HepG2 (cell line): Measurements from ENCODE around the gene IDS. TPM values are rescaled to one million over a fixed set of nuclear protein-coding genes. Genes with fewer than 3 reads are reported as not detected.
"Not testable (repeated sequence)": the region's sequence is repeated elsewhere in the genome, so short reads cannot be mapped to it uniquely, and the experiment has no call there.

Source experiments
- ATAC-seq: fragments of 200-7000 bp; cut with Tn5 transposase; 3 replicates; pipeline ENCODE4 v1.9.1; 2020; ENCODE audit warnings: mild to moderate bottlenecking, moderate library complexity
- BruUV-seq: library from RNA; stranded (reverse); fragments of 400-500 nt; replicated peaks from 2 replicates; lab custom pipeline; 2021; lab: Mats Ljungman, UMichigan
- CTCF ChIA-PET: fragments of 300-600 bp; formaldehyde crosslinking; extraction: SDS; loops from one replicate; lab custom pipeline; 2021; ENCODE audit warnings: low total read pairs, inconsistent platforms, low intra/inter-chr PET ratio; lab: Yijun Ruan, JAX
- POLR2A ChIA-PET: fragments of 350-600 bp; sonication (Branson Sonifier 250); formaldehyde crosslinking; loops from one replicate; lab custom pipeline; 2020; ENCODE audit warnings: antibody characterized with exemption, inconsistent platforms; lab: Yijun Ruan, JAX
- DNase-seq: peaks from one replicate; pipeline ENCODE4 v3.0.0-alpha.2; 2015; ENCODE audit warnings: low spot score
- FAIRE-seq: peaks from 3 replicates; lab custom pipeline; 2011; peaks lifted over from hg19 to GRCh38; lab: Jason Lieb, UNC
- H2AFZ ChIP-seq: one replicate; pipeline ENCODE4 v1.6.1; 2011; ENCODE audit warnings: low read length, inconsistent platforms
- H3K27ac ChIP-seq: fragments of 300-600 bp; 3 replicates; pipeline ENCODE4 v1.8.0; 2011; ENCODE audit warnings: mixed run types, mild to moderate bottlenecking, mixed read lengths, low read length, inconsistent platforms; ENCODE audit not compliant: insufficient read depth; ENCODE audit errors: extremely low read length
- H3K27me3 ChIP-seq, 2 experiments: fragments of 200-600 bp in 1 of 2; 2 replicates in 1 of 2; 3 replicates in 1 of 2; pipeline versions ENCODE4 v1.6.0 to v1.8.0; 2011; ENCODE audit warnings: low read length in 2 of 2, mild to moderate bottlenecking in 2 of 2, moderate library complexity in 2 of 2, inconsistent platforms in 1 of 2; ENCODE audit not compliant: insufficient read depth in 2 of 2, control insufficient read depth in 1 of 2
- H3K36me3 ChIP-seq, 2 experiments: fragments of 200-600 bp in 1 of 2; replicated peaks in 1 of 2; 2 replicates in 1 of 2; 3 replicates in 1 of 2; pipeline versions ENCODE4 v1.5.1 to v1.8.0; 2011; ENCODE audit warnings: low read length in 2 of 2, inconsistent platforms in 1 of 2; ENCODE audit not compliant: insufficient read depth in 2 of 2, control insufficient read depth in 1 of 2
- H3K4me1 ChIP-seq: 2 replicates; pipeline ENCODE4 v1.5.1; 2012; ENCODE audit warnings: low read length, inconsistent platforms; ENCODE audit not compliant: insufficient read depth
- H3K4me2 ChIP-seq: 2 replicates; pipeline ENCODE4 v1.6.0; 2011; ENCODE audit warnings: low read depth, low read length, inconsistent platforms
- H3K4me3 ChIP-seq, 3 experiments: fragments of 200-600 bp in 1 of 3; sonication (generic), shearing (Covaris generic) in 1 of 3; replicated peaks in 1 of 3; 2 replicates each; pipeline ENCODE4 v1.5.1; 2011 to 2016; ENCODE audit warnings: low read length in 3 of 3, inconsistent platforms in 2 of 3, low read depth in 2 of 3, mild to moderate bottlenecking in 2 of 3, control low read depth in 1 of 3, mixed read lengths in 1 of 3; ENCODE audit not compliant: insufficient read depth in 1 of 3
- H3K79me2 ChIP-seq: one replicate; pipeline ENCODE4 v1.6.1; 2011; ENCODE audit warnings: low read length, inconsistent platforms; ENCODE audit not compliant: insufficient read depth
- H3K9ac ChIP-seq: 2 replicates; pipeline ENCODE4 v1.6.0; 2011; ENCODE audit warnings: mild to moderate bottlenecking, low read depth, low read length, inconsistent platforms; ENCODE audit not compliant: insufficient read depth
- H3K9me3 ChIP-seq: 2 replicates; pipeline ENCODE4 v1.5.1; 2012; ENCODE audit warnings: mild to moderate bottlenecking, low read length
- H4K20me1 ChIP-seq: 2 replicates; pipeline ENCODE4 v1.6.0; 2011; ENCODE audit warnings: inconsistent platforms, mild to moderate bottlenecking, low read length, moderate library complexity; ENCODE audit not compliant: insufficient read depth
- ERF ChIP-seq: IDR thresholded peaks from 2 replicates; pipeline ENCODE4 v1.6.1; 2018; ENCODE audit warnings: missing biosample characterization, missing genetic modification reagents
- FOXK1 ChIP-seq: sonication (generic); formaldehyde crosslinking; IDR thresholded peaks from 2 replicates; pipeline ENCODE4 v1.4.0; 2020; ENCODE audit warnings: low read depth, missing genetic modification reagents, borderline replicate concordance
- HNRNPH1 ChIP-seq: fragments of 200-400 bp; formaldehyde crosslinking; optimal IDR thresholded peaks from 2 replicates; pipeline ENCODE3; 2017; ENCODE audit warnings: mild to moderate bottlenecking, low read depth, low read length
- IRX3 ChIP-seq: sonication (generic); formaldehyde crosslinking; IDR thresholded peaks from 2 replicates; pipeline ENCODE4 v1.8.1; 2023; ENCODE audit warnings: mild to moderate bottlenecking, low read depth, missing genetic modification reagents, borderline replicate concordance
- MTA3 ChIP-seq: sonication (generic); formaldehyde crosslinking; IDR thresholded peaks from 2 replicates; pipeline ENCODE4 v1.4.0; 2020; ENCODE audit warnings: missing genetic modification reagents
- PHF5A ChIP-seq: IDR thresholded peaks from one replicate; pipeline ENCODE4 v1.6.1; 2018; ENCODE audit warnings: low read depth, missing genetic modification reagents; ENCODE audit not compliant: unreplicated experiment
- PITX1 ChIP-seq: sonication (generic); formaldehyde crosslinking; IDR thresholded peaks from 2 replicates; pipeline ENCODE4 v1.5.1; 2020; ENCODE audit warnings: mild to moderate bottlenecking, missing genetic modification reagents
- POLR2AphosphoS2 ChIP-seq: IDR thresholded peaks from 2 replicates; pipeline ENCODE4 v1.6.1; 2011; ENCODE audit warnings: low read depth, low read length, improper control_type of control experiment
- POLR2G ChIP-seq: fragments of 200-400 bp; formaldehyde crosslinking; IDR thresholded peaks from 2 replicates; pipeline ENCODE4 v1.6.1; 2018; ENCODE audit warnings: mild to moderate bottlenecking, low read depth, low read length, moderate library complexity
- TRIM24 ChIP-seq: sonication (generic); formaldehyde crosslinking; IDR thresholded peaks from 2 replicates; pipeline ENCODE4 v1.8.0; 2022; ENCODE audit warnings: mild to moderate bottlenecking, missing genetic modification reagents
- ZFP36 ChIP-seq: fragments of 150-350 bp; IDR thresholded peaks from 2 replicates; pipeline ENCODE4 v1.6.1; 2018; ENCODE audit warnings: borderline replicate concordance, low read length, low read depth; ENCODE audit not compliant: partially characterized antibody
- ZNF543 ChIP-seq: sonication (generic); formaldehyde crosslinking; IDR thresholded peaks from 2 replicates; pipeline ENCODE4 v1.4.0; 2020; ENCODE audit warnings: mild to moderate bottlenecking, missing genetic modification reagents
- ZNF556 ChIP-seq: sonication (generic); formaldehyde crosslinking; IDR thresholded peaks from 2 replicates; pipeline ENCODE4 v1.4.0; 2020; ENCODE audit warnings: mild to moderate bottlenecking, missing genetic modification reagents, borderline replicate concordance
- ZNF607 ChIP-seq: sonication (generic); formaldehyde crosslinking; IDR thresholded peaks from 2 replicates; pipeline ENCODE4 v1.5.1; 2020; ENCODE audit warnings: missing genetic modification reagents, mild to moderate bottlenecking, borderline replicate concordance
- ZNF780A ChIP-seq: sonication (generic); formaldehyde crosslinking; IDR thresholded peaks from 2 replicates; pipeline ENCODE4 v1.8.0; 2022; ENCODE audit warnings: mild to moderate bottlenecking, missing genetic modification reagents, moderate library complexity
- ZSCAN29 ChIP-seq: sonication (generic); formaldehyde crosslinking; conservative IDR thresholded peaks from 2 replicates; pipeline ENCODE4 v1.4.0; 2020; ENCODE audit warnings: mild to moderate bottlenecking, missing genetic modification reagents
- WGBS: methylation state at CpG from one replicate; pipeline ENCODE4 v1.1.6; 2017; ENCODE audit warnings: low lambda C conversion rate; 5-methylcytosine and 5-hydroxymethylcytosine counted together
- in situ Hi-C: cut with HindIII; loops from 2 replicates; pipeline ENCODE4 v1.10.0; 2017; ENCODE audit warnings: low pct_unique_long_range_greater_than_20kb; ENCODE audit not compliant: extremely low pct_ligation_motif_present
- intact Hi-C: fragments of 100-400 bp; cut with micrococcal nuclease; formaldehyde crosslinking; loops from one replicate; pipeline ENCODE4 v1.10.0; 2022; ENCODE audit not compliant: unreplicated experiment
- polyA plus RNA-seq, 8 experiments: library from polyadenylated mRNA; depleted of rRNA in 3 of 8; stranded (reverse) in 7 of 8; unstranded in 1 of 8; fragments of >200 nt; fragmentation: Illumina TruSeq in 4 of 8; extraction: Trizol in 4 of 8; gene quantifications; 2 replicates each; pipeline versions ENCODE4 v1.2.1 to v1.2.3, GENCODE V29; 2011 to 2016; ENCODE audit warnings: low read depth in 4 of 8, missing spikeins in 1 of 8, mixed read lengths in 1 of 8; ENCODE audit not compliant: insufficient read depth in 1 of 8
- total RNA-seq, 5 experiments: library from RNA; depleted of rRNA; stranded (reverse); fragments of >200 nt; fragmentation: Illumina TruSeq; extraction: Trizol; gene quantifications; 2 replicates each; pipeline ENCODE4 v1.2.3, GENCODE V29; 2016; ENCODE audit warnings: low read depth in 1 of 5
- TF ChIP-seq, protein P1 (sequence below): sonication (generic); formaldehyde crosslinking; IDR thresholded peaks from 2 replicates; pipeline ENCODE4 v1.5.0; 2020; ENCODE audit warnings: mild to moderate bottlenecking, missing genetic modification reagents, moderate library complexity
- TF ChIP-seq, protein P2 (sequence below), 2 experiments: sonication (generic) in 1 of 2; formaldehyde crosslinking in 1 of 2; IDR thresholded peaks; 2 replicates each; pipeline versions ENCODE4 v1.4.0 to v1.6.1; 2018 to 2020; ENCODE audit warnings: missing genetic modification reagents in 2 of 2, borderline replicate concordance in 1 of 2, low read depth in 1 of 2, mild to moderate bottlenecking in 1 of 2, missing biosample characterization in 1 of 2
- TF ChIP-seq, protein P3 (sequence below): sonication (generic); formaldehyde crosslinking; IDR thresholded peaks from 2 replicates; pipeline ENCODE4 v1.9.0; 2022; ENCODE audit warnings: missing genetic modification reagents, mild to moderate bottlenecking, borderline replicate concordance

The IDS gene
- total and polyA plus RNA-seq, 2 of the 13 experiments (the other 11 are each of a cell fraction or from before 2014, with no cell fraction given), result 2.2 to 11.9 TPM

- BruUV-seq, result no TSS peak
- POLR2A ChIA-PET, result no interaction called here
- intact Hi-C loops, result no loop called here
Observed at GRCh38 chrX:149490100-149490499, 15.0 kb downstream of the IDS start.

DNA sequence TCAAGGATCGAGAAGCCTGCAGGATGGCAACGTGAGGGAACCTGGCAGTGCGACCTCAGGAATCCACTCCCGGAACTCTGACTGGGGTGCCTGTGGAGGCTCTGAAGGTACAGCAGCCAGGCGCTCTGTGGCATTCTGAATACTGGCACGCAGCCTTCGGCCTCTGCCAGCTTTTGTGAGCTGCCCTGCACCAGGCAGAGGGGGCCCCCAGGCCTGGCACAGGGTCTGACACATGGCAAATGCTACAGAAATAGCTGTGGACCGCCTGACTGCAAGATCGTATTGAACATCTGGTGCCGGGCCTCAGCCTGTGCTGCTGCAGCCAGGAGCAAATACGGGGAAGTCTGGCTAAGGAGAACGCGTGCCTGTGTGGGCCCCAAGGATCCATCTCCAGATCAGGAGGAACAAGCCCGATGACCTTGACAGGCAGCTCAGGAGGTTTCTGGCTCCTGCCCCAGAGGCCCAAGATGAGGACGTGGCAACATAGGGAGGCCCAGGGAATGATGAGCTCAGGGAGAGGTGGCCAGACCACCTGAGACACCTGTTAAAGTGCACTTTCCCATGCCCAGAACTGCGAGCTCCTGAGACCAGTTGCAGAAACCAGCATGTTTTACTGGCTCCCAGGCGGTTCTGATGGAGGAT, 16.6 kb downstream of the IDS start:
- H3K27me3 ChIP-seq, H3K79me2 ChIP-seq, H3K9me3 ChIP-seq, ATAC-seq, H3K27ac ChIP-seq, CTCF ChIA-PET, H4K20me1 ChIP-seq, H2AFZ ChIP-seq, DNase-seq, H3K4me2 ChIP-seq, FAIRE-seq, H3K9ac ChIP-seq, H3K36me3 ChIP-seq, BruUV-seq, POLR2A ChIA-PET, intact Hi-C loops, in situ Hi-C loops, H3K4me3 ChIP-seq: not testable (repeated sequence)
- H3K4me1 ChIP-seq, result peaks cover 24% of the 10 kb centered on the region
- no CpG with 5 or more reads among the region's 17 CpGs for WGBS

More at GRCh38 chrX:149490100-149490499, 15.0 kb downstream of the IDS start:
- TF ChIP-seq ZNF543 (CRISPR knock-in tag), result no peak
- TF ChIP-seq PITX1 (CRISPR knock-in tag), result no peak
- no peak for TF ChIP-seq POLR2AphosphoS2
- no peak for TF ChIP-seq ZSCAN29 (CRISPR knock-in tag)
- TF ChIP-seq, protein P1, sequence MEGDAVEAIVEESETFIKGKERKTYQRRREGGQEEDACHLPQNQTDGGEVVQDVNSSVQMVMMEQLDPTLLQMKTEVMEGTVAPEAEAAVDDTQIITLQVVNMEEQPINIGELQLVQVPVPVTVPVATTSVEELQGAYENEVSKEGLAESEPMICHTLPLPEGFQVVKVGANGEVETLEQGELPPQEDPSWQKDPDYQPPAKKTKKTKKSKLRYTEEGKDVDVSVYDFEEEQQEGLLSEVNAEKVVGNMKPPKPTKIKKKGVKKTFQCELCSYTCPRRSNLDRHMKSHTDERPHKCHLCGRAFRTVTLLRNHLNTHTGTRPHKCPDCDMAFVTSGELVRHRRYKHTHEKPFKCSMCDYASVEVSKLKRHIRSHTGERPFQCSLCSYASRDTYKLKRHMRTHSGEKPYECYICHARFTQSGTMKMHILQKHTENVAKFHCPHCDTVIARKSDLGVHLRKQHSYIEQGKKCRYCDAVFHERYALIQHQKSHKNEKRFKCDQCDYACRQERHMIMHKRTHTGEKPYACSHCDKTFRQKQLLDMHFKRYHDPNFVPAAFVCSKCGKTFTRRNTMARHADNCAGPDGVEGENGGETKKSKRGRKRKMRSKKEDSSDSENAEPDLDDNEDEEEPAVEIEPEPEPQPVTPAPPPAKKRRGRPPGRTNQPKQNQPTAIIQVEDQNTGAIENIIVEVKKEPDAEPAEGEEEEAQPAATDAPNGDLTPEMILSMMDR (CRISPR knock-in tag), result no peak
- no peak for TF ChIP-seq PHF5A
- TF ChIP-seq MTA3 (CRISPR knock-in tag), result no peak
- no peak for TF ChIP-seq IRX3 (CRISPR knock-in tag)
- TF ChIP-seq POLR2G, result no peak
- TF ChIP-seq, protein P2, sequence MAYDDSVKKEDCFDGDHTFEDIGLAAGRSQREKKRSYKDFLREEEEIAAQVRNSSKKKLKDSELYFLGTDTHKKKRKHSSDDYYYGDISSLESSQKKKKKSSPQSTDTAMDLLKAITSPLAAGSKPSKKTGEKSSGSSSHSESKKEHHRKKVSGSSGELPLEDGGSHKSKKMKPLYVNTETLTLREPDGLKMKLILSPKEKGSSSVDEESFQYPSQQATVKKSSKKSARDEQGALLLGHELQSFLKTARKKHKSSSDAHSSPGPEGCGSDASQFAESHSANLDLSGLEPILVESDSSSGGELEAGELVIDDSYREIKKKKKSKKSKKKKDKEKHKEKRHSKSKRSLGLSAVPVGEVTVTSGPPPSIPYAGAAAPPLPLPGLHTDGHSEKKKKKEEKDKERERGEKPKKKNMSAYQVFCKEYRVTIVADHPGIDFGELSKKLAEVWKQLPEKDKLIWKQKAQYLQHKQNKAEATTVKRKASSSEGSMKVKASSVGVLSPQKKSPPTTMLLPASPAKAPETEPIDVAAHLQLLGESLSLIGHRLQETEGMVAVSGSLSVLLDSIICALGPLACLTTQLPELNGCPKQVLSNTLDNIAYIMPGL (CRISPR knock-in tag; IDR thresholded peaks at IDR 0.05; ENCODE audit: borderline replicate concordance in 1 of 2, low read depth in 1 of 2), result no peak
- no peak for TF ChIP-seq ZNF556 (CRISPR knock-in tag)
- no peak for TF ChIP-seq HNRNPH1
- TF ChIP-seq ZNF780A (CRISPR knock-in tag), result no peak
- TF ChIP-seq ERF (CRISPR knock-in tag), result no peak
- TF ChIP-seq ZFP36, result no peak
- TF ChIP-seq TRIM24 (CRISPR knock-in tag), result no peak
- TF ChIP-seq ZNF607 (CRISPR knock-in tag), result no peak
- no peak for TF ChIP-seq FOXK1
- TF ChIP-seq, protein P3, sequence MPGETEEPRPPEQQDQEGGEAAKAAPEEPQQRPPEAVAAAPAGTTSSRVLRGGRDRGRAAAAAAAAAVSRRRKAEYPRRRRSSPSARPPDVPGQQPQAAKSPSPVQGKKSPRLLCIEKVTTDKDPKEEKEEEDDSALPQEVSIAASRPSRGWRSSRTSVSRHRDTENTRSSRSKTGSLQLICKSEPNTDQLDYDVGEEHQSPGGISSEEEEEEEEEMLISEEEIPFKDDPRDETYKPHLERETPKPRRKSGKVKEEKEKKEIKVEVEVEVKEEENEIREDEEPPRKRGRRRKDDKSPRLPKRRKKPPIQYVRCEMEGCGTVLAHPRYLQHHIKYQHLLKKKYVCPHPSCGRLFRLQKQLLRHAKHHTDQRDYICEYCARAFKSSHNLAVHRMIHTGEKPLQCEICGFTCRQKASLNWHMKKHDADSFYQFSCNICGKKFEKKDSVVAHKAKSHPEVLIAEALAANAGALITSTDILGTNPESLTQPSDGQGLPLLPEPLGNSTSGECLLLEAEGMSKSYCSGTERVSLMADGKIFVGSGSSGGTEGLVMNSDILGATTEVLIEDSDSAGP (CRISPR knock-in tag), result no peak
- TF ChIP-seq, all 625 proteins: peak for 0
- Histone ChIP-seq H3K9ac (no peak overlapping the region), H2AFZ (no peak overlapping the region), H3K36me3 (no peaks in the 10 kb centered on the region), H3K4me3 (no peak overlapping the region), H3K27ac (no peak overlapping the region), H3K4me2 (no peak overlapping the region), H3K27me3 (no peaks in the 10 kb centered on the region), H3K9me3 (no peaks in the 10 kb centered on the region), H3K79me2 (no peaks in the 10 kb centered on the region), H4K20me1 (no peaks in the 10 kb centered on the region), H3K4me1 (peaks cover 40% of the 10 kb centered on the region)
- ATAC-seq (no peak), FAIRE-seq (no peak), DNase-seq (no peak)
- in situ Hi-C loops, result no loop called here
- 95% methylated on average over 7 of the region's 7 CpGs for WGBS
- CTCF ChIA-PET, result no interaction called here
